AG08395 (cell line): ENCODE measurements around the gene RASGRP3.
"Not testable (repeated sequence)": the region's sequence is repeated elsewhere in the genome, so short reads cannot be mapped to it uniquely, and the experiment has no call there.

ENCODE experiments used
- DNase-seq: peaks from one replicate; pipeline ENCODE4 v3.0.0; 2012; ENCODE audit warnings: mixed read lengths, low spot score

RASGRP3 gene, protein sequence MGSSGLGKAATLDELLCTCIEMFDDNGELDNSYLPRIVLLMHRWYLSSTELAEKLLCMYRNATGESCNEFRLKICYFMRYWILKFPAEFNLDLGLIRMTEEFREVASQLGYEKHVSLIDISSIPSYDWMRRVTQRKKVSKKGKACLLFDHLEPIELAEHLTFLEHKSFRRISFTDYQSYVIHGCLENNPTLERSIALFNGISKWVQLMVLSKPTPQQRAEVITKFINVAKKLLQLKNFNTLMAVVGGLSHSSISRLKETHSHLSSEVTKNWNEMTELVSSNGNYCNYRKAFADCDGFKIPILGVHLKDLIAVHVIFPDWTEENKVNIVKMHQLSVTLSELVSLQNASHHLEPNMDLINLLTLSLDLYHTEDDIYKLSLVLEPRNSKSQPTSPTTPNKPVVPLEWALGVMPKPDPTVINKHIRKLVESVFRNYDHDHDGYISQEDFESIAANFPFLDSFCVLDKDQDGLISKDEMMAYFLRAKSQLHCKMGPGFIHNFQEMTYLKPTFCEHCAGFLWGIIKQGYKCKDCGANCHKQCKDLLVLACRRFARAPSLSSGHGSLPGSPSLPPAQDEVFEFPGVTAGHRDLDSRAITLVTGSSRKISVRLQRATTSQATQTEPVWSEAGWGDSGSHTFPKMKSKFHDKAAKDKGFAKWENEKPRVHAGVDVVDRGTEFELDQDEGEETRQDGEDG

DNA sequence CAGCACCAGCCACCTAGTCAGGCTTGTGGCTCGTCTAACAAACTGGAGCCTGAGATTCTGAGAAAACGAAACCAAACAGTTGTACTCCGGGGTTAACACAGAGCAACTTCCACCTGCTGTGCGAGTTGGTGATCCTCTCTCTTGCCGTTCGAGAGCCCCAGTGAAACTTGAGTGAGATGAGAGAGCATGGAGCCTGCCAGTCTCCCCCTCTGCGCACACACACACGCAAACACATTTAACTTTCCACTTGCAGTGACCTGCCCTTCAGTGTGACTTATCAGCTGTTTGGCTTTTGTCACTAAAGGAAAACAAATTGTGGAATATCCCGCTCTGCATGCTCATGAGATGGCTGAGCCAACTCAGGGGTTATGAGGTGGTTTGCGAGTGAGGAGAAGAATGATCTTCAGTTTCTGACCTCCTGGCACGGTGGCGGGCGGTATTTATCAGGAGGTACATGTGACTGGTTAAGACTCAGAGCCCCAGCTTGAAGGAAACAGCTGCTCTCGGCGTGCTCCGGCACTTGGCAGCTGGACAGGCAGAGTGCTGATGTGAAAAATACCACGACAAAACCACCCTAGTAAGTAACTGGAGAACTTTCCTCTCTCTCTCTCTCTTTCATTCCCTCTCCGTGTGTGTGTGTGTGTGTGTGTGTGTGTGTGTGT lies at the start of gene RASGRP3:
TSS of gene RASGRP3 (plus strand) at position 519 of the 662 bp plus-strand sequence. CDS start 38,488 bp downstream, outside the sequence.
- peak; percentile 92 for DNase-seq

DNA sequence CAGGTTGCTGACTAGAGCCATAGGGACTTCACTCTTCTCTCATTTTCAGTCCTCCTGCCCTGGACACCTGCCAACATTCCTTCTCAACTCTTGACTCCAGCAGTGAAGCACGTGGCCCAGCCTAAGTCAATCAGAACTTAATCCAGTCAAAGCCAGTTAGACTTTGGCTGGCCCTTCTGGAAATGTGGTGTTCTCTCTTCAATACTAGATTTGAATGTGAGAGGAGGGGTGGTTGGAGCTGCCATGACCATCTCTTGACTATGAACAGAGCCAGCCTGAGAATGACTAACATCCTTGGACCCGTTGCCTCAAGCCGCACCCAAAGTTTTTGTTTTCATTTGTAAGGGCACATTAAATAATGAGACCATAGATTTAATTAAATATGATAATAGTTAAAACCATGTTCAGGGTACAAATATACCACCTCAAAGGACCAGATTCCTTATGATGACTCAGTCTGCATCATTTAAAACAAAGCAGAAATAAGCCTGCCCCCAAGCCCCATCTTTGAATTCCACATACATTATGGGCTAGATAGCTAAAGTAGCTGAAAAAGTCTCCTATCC lies 49.7 kb upstream of the RASGRP3 start:
- no peak for DNase-seq

DNA sequence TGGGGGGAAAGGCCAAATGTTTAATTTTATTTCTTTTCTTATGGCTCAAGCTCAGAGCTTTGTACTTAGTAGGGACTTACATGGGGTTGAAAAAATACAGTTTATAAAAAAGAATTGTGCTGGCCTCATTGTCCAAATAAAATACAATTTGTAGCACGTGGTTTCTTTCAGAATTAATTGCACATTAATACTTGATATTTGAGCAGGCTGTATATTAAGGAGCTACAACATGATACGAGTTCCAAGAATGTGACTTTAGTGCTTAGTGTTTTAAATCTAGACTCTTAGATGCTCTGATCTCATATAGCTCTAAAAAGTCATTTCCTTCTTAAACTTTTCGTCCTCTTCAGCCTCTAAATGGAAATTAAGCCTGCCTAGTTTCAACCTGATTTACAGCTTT lies 46.4 kb upstream of the RASGRP3 start:
- DNase-seq = no peak

DNA sequence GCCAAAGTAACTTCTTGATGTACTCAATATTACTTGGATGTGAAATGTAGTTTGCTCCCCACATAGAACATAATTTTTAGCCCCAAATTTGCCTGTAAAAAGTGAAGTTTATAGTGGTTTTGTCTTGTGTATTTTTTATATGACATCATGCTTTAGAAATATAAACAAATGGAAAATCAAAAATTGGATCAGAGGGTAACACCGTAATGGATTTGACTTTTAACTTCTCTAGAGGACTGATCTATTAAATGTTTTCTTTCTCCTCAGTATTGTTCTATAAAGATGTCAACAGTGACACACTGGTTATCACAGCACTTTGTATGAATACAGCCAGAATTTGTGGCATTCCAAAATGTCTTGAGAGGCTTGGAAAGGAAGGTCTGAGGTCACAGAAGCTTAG lies 45.6 kb upstream of the RASGRP3 start:
- DNase-seq = no peak

DNA sequence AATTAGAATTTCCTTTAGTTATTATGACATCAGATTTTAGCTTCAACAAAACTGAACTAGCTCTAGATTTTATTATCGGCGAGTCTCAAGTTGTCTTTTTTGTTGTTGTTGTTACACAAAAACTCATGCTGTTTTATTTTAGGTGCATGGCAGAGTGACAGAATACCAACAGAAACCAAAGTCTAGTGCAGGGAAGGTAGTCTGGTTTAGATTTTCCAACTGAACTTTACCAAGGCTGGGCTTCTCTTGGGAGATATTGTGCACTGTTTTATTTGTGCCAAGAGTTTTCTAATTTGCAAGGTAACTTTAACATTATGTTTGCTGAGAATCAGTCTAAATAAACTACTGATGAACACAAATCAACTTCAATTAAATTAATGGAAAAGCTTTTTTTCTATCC lies 43.6 kb upstream of the RASGRP3 start:
- no peak for DNase-seq

DNA sequence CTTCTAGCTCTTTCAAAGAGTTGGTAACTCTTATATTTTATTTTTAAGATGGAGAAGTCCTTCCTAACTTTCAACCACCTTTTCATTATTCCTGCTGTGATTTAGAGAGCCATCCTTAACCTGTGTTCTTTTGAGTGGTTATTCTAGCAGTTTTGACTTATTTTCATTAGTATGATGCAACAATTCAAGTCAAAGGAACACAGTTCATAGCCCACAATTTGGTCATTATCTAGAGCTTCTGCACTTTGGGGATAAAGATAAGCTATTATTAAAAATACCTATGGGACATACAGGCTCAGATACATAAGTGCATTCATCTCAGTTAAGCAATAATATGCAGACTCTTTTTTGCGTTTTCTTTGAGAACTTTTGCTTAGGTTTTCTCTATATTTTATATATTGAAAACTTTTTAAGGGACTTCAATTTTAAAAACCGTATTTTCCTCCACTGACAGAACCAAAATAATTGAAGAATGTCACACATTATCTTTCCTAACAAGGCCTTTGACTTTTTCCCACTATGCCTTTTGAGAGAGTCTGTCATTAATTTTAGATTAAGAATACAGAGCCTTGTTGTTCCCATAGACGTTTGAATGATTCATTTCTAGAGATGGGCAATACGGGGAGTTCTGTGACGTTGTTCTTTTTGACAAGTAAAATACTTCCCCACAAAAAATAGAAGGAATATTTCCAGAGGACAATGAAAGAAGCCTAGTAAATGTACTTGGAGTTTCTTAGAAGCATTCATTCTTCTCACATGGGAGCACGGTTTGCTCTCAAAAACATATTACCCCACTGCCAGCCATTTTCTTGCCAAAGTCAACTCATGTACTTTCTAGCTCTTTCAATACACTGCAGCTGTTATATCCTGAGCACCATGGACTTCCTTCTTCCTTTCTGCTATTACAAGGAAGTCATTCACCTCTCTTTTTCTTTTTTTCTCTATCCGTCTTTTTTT lies 42.9 kb upstream of the RASGRP3 start:
- no peak for DNase-seq

DNA sequence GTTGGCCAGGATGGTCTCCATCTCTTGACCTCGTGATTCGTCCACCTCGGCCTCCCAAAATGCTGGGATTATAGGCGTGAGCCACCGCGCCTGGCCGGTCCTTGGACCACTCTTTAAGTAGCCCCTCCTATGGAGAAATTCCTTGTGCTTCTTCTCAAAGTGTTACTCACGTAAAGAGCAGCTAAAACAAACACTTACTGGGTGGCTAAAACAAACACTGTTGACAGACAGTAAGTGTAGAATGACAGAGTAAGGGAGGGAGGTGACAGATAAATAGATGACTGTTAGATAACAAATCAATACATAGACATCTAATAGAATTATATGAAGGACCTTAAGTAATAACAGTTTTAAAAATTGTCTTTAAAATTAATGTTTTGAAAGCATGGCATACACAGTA lies 40.9 kb upstream of the RASGRP3 start:
- no peak for DNase-seq

DNA sequence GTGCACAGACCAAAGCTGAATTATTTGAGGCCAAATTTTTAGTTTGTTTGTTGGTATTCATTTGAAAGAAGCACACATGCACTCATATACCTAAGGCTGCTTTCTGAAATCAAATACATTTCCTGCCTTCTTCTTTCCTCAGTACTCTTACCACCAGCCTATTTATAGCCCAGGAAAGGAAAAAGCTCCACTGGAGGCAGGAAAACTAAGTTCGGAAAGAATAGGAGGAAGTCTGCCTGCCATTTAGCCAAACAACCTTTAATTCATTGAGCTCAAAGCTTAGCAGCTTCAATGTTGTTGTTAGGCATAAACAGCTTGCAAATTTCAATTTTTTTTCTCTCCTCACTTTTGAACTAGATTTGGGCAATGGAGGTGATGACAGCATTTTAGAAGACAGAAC lies 40.4 kb upstream of the RASGRP3 start:
- DNase-seq = no peak

DNA sequence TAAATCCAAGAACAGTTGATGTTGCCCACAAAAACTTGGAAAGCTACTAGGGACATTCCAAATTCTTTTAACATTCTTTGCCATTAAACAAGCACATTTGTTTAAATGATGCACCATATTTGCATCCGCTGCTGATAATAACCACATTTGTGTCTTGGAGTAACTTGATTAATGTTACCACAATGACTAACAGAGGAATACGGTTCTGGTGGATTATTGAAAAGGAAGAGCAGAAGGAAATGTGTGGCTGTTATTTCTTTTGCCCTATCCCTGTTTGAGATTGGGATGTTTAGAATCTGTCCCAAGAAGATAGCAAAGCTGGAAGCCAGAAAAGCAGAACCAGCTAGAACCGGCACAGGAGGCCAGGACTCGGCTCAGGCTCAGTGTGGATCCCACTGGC lies 39.2 kb upstream of the RASGRP3 start:
- DNase-seq = peak; percentile 76

DNA sequence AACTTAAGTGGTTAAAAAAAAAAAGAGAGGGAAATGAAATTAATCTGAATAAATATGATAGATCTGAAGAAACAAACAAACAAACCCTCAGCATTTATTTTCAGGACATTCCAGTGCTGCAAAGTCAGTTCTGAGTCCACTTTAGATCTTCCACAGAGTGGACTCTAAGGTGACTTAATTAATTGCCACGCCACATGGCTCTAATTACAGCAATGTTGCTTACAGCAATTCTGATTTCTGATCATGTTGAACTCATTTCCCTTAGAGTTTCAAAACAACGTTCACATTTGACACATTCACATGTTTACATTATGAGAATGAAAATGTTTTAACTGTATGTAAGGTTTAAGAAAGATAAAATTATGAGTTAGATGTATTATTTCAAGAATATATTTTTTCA lies 38.6 kb upstream of the RASGRP3 start:
- no peak for DNase-seq

DNA sequence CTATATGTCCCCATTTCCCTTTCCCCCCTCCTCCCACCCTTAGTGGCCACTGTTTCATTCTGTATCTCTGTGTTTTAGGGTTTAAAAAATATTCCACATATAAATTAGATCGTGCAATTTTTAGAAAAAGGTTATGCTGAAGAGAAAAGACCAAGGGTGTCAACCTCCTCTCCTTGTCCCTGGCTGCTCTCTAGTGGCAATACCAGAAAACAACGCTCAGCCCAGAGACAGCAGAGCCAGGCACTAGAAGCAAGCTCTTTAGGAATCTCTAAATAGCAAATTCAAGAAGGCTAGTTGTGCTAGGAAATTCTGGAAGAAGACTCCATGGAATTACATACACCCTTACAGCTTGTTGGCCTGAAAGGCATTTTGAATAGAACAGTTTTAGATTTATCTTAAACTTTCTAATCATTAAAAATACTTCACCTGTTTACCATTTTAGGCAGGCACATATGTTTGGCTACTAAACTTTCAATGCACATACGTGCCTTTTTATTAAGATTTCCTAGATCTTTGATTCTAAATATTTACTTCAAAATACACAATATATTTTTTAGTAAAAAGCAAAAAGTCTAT lies 35.1 kb upstream of the RASGRP3 start:
- DNase-seq = peak; percentile 78

DNA sequence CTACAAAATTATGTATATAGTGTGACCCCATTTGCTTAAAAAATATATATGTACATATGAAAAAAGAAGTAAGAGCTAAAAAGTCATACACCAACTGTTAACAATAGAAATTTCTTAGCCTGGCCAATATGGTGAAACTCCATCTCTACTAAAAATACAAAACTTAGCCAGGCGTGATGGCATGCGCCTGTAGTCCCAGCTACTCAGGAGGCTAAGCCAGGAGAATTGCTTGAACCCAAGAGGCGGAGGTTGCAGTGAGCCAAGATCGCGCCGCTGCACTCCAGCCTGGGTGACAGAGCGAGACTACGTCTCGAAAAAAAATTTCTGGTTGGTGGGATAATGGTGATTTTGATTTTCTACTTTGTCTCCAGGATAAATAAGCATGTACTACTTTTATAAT lies 34.4 kb upstream of the RASGRP3 start:
- not testable (repeated sequence) for DNase-seq

DNA sequence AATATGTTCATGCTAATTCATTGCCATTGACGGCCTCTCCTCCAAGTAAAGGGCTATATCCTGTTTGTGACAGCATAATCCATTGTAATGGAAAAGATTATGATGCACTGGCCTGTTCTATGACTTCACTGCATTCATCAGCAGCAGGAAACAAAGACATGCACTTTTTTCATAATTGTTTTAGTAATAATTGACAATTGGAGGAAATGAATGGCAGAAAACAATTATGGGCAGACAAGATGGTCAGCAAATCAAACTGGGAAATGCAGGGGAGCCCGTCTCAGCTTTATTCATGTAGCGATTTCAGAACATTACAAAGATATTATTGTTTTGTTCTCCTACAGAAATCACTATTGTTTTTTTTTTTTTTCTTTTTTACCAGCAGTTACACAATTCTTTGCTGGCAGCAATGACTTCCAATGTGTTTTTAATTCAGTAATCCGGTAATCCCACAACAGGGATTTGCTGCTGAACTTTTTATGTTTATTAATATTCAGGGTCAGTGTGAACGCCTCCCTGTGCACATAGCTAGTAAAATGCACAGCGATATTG lies 33.8 kb upstream of the RASGRP3 start:
- no peak for DNase-seq

DNA sequence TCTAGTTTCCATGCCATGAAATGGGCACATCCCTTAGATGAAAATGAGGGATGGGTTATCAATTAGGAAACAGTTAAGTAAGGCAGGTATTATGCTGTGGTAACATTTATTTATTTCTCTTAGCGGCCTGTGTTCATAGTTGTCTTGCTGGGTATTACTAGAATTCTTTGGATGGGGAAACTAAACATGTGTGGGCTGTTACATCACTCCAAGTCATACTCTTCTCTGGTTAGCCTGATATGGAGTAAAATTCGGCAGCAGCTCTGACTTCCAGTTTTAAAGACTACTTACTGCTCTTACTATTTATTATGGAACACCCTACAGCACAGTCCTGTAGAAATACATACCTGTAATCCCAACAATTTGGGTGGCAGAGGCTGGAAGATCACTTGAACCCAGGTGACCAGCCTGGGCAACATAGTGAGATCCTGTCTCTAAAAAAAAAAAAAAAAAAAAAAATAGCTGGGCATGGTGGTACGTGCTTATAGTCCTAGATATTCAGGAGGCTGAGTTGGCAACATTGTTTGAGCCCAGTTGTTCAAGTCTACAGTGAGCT lies 33.1 kb upstream of the RASGRP3 start:
- DNase-seq = peak; percentile 36

DNA sequence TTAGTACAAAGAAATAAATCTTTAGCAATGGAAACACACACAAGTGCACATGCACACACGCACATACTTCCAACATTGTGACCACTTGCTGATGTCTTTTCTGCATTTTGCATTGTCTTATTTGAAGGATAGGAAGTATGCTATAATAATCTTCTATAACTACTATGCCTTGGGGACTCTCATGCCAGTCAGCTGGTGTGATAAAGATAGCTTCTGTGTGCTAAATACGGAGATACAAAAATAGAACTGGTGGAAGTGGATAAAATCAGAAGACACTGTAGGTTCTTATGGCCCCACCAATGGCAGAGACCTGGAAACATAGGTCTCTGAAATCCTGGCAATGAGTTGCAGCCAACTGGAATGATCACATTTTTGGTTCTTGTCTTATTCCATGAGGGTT lies 31.5 kb upstream of the RASGRP3 start:
- DNase-seq = no peak

DNA sequence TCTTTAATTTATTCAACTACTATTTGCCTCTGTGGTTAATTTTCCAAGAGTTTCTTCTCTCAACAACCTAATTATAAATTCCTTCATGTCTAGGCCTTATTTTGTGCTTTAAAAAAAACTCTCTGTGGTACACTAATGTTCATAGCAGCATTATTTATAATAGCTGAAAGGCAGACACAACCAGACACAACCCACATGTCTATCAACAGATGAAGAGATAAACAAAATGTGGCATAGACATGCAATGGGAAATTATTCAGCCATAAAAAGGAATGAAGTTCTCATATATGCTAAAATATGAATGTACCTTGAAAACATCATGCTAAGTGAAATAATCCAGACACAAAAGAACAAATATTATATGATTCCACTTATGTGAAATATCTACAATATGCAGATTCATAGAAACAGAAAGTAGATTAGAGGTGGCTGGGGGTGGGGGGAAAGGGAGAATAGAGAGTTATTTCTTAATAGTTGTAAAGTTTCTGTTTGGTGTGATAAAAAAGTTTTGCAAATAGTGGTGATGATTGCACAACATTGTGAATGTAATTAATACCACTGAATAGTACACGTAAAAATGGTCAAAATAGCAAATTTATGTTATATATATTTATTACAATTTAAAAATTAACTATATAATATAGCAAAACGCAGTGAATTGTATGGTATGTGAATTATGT lies 28.1 kb upstream of the RASGRP3 start:
- DNase-seq = no peak

DNA sequence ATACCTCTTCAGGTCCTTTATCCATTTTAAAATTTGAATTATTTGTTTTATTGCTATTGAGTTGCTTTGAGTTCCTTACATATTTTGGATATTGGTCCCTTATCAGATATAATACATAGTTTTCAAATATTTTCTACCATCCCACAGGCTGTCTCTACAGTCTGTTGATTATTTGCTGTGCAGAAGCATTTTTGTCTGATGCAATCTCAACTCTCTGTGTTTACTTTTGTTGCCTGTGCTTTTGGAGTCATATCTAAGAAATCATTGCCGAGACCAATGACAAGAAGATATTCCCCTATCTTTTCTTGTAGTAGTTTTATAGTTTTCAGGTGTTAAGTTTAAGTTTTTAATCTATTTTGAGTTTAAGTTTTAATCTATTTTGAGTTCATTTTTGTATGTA lies 25.2 kb upstream of the RASGRP3 start:
- DNase-seq = no peak

DNA sequence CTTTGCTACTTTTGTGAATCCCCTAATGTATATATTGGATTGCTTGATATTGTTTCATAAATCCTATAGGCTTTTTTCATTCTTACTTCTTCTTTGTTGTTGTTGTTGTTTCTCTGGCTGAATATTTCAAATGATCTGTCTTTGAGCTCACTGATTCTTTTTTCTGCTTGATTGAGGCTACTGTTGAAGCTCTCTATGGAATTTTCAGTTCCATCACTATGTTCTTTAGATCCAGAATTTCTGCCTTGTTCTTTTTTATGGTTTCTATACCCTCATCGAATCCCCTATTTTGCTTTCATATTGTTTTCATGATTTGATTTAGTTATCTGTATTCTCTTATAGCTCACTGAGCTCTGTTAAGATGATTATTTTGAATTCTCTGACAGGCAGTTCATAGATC lies 24.6 kb upstream of the RASGRP3 start:
- DNase-seq = no peak

DNA sequence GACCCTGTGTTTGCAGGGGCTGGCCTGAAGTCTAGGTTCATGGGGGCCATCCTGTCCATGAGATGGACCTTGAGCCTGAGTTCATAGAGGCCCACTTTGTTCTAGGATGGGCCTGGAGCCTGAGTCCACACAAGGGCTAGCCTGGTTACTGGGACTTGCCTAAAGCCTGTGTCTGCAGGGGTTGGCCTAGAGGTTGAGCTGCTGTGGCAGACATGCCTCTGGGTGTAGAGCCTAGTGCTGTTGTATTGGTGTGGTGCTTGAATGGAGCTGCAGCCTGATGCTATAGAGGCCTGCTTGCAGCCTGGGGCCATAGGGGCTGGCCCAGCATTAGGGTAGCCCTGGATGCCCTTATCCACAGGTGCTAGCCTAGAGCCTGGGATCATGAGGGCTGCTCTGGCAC lies 23.9 kb upstream of the RASGRP3 start:
- DNase-seq = no peak

DNA sequence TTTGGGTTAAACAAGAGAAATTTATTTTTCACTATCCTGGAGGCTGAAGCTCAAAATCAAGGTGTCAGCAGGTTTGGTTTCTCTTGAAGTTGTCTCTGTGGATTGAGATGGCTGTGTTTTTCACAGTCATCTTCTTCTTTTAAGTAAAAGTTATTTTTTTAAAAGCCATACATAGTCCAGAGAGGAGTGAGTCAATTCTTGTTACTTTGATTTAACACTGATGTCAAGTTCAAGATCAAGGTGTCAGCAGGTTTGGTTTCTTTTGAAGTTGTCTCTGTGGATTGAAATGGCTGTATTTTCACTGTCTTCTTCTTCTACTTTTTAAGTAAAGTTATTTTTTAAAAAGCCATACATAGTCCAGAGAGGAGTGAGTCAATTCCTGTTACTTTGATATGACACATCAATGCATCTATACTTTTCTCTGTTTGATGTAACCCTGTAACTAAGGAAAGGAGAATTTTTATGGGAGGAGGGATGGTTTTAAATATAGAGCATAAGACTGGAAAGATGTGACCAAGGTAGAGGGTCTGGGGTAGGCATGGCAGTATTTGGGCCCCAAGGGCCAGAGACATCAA lies 22.5 kb upstream of the RASGRP3 start:
- no peak for DNase-seq
